ENCODE data around the gene CTRB1.
"Not testable (repeated sequence)": the region's sequence is repeated elsewhere in the genome, so short reads cannot be mapped to it uniquely, and the experiment has no call there.

CTRB1 gene

DNA sequence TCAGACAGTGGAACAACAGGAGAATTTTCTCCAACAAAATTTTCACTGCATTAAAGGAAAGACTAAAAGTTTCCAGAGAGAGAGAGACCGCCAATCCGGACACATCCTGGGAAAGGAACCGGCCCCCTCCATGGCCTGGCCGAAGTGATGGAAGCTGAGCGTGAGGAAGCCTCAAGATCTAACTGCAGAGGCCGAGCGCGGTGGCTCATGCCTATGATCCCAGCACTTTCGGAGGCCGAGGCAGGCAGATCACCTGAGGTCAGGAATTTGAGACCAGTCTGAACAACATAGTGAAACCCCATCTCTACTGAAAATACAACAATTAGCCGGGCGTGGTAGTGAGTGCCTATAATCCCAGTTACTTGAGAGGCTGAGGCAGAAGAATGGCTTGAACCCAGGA is 15.7 kb upstream of the CTRB1 start:
- peak in 3 of 10 donors; percentile 3 to 45 (median 11) for DNase-seq
- intact Hi-C loops (cut with DNase I), result no loop called here

DNA sequence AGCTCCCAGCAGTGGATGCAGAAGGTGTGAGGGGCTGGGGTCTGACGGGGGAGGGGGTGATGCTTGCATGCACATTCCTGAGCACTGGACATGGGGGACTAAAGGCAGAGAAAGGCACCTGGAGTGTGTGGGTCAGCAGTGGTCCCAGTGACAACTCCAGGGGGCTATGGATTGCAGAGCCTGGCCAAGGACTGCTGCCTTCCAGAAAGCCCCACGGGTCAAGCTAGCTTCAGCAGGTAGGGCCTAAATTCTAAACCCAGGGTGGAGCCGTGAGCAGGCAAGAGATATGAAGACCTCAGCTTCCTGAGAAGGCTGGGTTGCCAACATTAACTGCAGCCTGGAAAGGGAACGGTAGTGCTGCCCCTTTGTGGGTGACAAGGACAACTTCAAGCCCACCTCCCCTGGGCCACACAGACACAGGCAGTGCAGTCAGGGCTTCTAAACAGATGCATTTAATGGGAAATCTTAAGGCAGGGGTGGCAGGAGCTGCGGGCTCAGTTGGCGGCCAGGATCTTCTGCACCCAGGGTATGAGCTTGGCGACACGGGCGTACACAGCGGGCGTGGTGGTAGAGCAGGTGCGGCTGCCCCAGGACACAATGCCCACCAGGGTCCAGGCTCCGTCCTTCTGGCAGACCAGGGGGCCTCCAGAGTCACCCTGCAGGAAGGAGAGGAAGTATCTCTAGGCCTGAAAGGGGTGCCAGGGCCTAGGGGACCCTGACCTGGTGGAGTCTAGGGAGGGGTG is 14.9 kb upstream of the CTRB1 start:
- DNase-seq, result peak in 3 of 10 donors; percentile 33 to 66 (median 63)
- intact Hi-C loops (cut with DNase I), result no loop called here

GRCh38 chr16:75204410-75204758 is 14.4 kb upstream of the CTRB1 start:
- intact Hi-C loops (cut with DNase I), result no loop called here
- peak in 2 of 10 donors; percentile 26 to 63 for DNase-seq

- DNase-seq; intact Hi-C loops (cut with DNase I): not testable (repeated sequence)
Measured at GRCh38 chr16:75204905-75205304, 13.9 kb upstream of the CTRB1 start.

DNA sequence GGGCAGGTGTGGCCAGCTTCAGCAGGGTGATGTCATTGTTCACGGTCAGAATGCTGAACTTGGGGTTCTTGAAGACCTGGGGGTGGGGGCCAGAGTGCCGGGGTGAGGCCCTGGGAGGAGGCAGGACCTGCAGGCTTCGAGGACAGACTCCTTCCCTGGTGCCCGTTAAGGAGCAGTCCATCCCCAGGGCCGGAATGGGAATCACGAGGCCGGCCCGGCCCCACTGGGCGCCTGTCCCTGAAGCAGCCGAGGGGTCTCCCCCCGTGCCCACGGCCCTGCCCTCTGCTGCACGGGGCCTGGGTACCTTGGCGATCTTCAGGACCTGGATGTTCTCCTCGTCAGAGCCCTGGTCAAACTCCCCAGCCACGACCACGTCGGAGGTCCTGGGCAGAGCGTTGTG is 13.3 kb upstream of the CTRB1 start:
- intact Hi-C loops (cut with DNase I), result not testable (repeated sequence)
- peak in 3 of 10 donors; percentile 29 to 62 (median 46) for DNase-seq

GRCh38 chr16:75205961-75206748 is 12.6 kb upstream of the CTRB1 start:
- intact Hi-C loops (cut with DNase I), result loop anchor here (2.0 kb wide), 1 partner anchor 19 kb away; no protein-coding TSS in a partner anchor
- DNase-seq, result peak in 4 of 10 donors; percentile 27 to 67 (median 35)

GRCh38 chr16:75206749-75207451 is 11.9 kb upstream of the CTRB1 start, which contains the start of gene CTRB2:
Gene CTRB2 (minus strand): TSS chr16:75207161. CDS start chr16:75207141, 20 bp downstream.
- DNase-seq, result peak in 4 of 10 donors; percentile 23 to 80 (median 67)
- intact Hi-C loops (cut with DNase I), result loop anchor here (2.0 kb wide), 1 partner anchor 18 kb away; no protein-coding TSS in a partner anchor

- intact Hi-C loops (cut with DNase I), result loop anchor here (2.0 kb wide), 1 partner anchor 17 kb away; no protein-coding TSS in a partner anchor
- peak in 3 of 10 donors; percentile 14 to 58 (median 48) for DNase-seq
Measured at GRCh38 chr16:75207831-75208230, 11.0 kb upstream of the CTRB1 start.

DNA sequence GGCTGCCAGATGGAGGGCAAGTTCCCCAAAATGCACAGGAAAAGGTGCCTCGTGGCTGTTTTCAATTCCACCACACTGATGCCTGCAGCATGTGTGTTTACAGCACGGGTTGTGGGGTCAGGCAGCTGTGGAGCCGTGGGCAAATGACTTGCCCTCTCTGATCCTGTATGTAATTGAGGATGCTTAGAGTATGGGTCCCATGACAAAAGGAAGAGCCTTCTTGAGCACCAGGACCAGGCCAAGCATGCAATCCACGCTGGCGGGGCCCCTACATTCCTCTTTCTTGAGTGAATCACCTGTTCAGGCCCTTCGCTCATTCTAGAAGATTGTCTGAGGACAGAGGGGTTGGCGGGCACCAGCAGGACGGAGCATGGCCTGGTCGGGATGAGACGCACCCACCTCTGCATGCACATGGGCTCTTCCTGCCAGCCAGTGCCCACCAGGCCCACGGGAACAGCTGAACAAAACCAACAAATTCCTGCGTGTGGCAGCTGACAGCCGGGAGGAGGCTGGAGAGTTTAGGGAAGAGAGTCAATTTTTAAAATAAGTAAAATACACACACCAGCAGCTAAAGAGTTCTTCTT is 10.5 kb upstream of the CTRB1 start:
- intact Hi-C loops (cut with DNase I), result no loop called here
- DNase-seq, result peak in 3 of 10 donors; percentile 27 to 58 (median 41)

DNA sequence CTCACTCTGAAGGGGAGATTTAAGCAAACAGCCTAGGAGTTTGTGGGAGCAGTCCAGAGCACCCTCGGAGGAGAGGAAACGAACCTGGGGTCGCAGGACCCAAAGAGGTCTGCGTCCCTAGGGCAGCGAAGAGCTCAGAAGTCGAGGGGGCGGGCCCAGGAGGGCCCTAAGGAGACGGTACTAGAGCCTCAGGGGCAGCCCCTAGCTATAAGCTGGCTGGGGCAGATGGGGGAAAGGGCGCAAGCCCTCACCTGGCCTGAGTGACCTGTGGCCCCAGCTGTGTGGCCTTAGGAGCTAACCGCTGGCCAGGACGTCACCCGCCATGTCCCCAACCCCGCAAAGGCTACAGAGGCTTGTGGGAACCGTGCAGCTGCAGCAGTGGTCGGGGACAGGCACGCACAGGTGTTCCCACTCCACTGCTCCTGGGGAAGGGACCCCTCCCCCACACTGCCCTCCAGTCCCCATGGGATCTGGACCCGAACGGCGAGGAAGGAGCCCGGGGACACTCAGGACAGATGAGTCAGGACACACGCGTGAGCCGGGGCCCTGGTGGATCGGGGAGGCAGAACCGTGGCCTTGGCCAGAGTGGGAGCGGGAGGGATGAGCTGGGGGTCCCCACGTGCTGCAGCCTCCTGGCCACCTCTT is 9.8 kb upstream of the CTRB1 start:
- peak in 3 of 10 donors; percentile 61 to 71 (median 68) for DNase-seq
- intact Hi-C loops (cut with DNase I), result no loop called here

DNA sequence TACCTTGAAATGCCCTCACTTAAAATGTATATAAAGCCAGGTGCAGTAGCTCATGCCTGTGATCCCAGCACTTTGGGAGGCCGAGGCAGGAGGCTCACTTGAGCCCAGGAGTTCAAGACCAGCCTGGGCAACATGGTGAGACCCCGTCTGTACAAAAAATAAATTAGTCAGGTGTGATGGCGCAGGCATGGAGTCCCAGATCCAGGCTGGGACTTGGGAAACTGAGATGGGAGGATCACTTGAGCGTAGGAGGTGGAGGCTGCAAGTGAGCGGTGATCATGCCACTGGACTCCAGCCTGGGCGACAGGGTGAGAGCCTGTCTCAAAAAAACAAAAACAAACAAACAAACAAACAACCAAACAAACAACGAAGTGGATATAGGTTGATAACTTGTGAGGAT is 9.3 kb upstream of the CTRB1 start:
- intact Hi-C loops (cut with DNase I), result not testable (repeated sequence)
- DNase-seq, result peak in 2 of 10 donors; percentile 33 to 51

DNA sequence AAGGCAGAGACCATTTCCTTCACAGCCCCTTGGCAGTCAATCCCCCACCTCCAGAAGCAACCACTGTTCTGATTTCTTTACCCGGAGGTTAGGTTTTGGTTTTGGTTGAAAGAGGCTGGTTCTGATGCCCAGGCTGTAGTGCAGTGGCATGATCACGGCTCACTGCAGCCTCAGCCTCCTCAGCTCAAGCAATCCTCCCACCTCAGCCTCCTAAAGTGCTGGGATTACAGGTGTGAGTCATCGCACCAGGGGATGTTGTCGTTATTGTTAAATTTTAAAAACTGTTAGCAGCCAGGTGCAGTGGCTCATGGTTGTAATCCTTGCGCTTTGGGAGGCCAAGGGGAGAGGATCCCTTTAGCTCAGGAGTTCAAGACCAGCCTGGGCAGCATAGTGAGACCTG is 8.8 kb upstream of the CTRB1 start:
- intact Hi-C loops (cut with DNase I), result no loop called here
- peak in 2 of 10 donors; percentile 11 to 30 for DNase-seq

DNA sequence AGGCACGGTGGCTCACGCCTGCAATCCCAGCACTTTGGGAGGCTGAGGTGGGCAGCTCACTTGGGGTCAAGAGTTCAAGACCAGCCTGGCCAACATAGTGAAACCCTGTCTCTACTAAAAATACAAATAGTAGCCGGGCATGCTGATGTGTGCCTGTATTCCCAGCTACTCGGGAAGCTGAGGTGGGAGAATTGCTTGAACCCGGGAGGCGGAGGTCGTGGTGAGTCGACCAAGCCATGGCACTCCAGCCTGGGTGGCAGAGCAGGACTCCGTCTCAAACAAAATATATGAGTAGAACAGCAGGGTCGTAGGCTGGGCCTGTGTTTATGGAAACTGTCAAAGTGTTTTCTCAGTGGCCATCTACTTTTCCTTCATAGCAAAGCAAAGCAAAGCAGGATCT is 7.5 kb upstream of the CTRB1 start:
- DNase-seq, result peak in 3 of 10 donors; percentile 18 to 60 (median 56)
- intact Hi-C loops (cut with DNase I), result not testable (repeated sequence)

- DNase-seq, result no peak
- intact Hi-C loops (cut with DNase I), result no loop called here
Measured at GRCh38 chr16:75216127-75216526, 2.7 kb upstream of the CTRB1 start.

DNA sequence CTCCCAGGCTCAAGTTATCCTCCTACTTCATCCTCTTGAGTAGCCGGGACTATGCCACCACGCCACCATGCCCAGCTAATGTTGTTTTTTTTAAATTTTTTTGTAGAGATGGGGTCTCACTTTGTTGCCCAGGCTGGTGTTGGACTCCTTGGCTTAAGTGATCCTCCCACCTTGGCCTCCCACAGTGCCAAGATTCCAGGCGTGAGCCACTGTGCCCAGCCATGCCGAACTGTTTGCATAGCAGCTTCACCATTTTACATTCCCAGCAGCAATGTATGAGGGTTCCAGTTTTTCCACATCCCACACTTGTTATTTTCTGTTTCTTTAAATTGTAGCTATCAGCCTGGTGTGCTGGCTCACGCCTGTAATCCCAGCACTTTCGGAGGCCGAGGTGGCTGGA is 2.2 kb upstream of the CTRB1 start:
- no peak for DNase-seq
- intact Hi-C loops (cut with DNase I), result no loop called here

DNA sequence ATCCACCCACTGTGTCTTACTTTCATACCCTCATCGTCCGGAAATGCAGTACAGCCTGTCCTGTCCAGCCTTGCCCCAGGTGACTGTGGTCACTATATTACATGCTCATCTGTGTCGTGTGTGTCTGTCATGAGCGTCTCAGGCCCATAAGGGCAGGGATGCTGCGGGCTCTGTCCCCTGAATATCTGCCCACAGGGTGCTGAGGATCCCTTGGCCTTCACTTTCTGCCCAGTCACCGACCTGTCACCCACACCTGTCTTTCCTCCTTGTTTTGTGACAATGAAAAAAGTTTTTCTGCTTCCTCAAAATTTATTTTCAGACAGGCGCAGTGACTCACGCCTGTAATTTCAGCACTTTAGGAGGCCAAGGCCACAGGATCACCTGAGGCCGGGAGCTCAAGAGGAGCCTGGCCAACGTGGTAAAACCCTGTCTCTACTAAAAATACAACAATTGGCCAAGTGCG is 1.4 kb upstream of the CTRB1 start:
- intact Hi-C loops (cut with DNase I), result no loop called here

DNA sequence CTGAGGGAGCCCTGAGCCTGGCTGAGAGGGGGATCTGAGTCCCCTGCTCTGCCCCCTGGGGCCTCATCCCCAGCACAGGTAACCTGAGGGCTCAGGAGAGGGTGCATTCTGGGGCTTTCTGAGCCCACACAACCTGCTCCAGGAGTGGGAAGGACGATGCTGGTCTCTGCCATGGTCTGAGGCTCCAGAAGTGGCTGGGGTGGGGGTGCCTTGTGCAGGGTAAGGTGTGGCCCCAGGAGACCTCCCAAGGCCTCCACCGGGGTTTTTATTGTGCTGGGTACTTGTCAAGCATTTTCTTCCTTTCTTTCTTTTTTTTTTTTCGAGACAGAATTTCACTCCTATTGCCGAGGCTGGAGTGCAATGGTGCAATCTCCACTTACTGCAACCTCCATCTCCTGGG is 300 bp downstream of the CTRB1 start:
- no peak for DNase-seq
- intact Hi-C loops (cut with DNase I), result no loop called here

More for the DNA sequence above, 1.4 kb upstream of the CTRB1 start:
- DNase-seq, result no peak

DNA sequence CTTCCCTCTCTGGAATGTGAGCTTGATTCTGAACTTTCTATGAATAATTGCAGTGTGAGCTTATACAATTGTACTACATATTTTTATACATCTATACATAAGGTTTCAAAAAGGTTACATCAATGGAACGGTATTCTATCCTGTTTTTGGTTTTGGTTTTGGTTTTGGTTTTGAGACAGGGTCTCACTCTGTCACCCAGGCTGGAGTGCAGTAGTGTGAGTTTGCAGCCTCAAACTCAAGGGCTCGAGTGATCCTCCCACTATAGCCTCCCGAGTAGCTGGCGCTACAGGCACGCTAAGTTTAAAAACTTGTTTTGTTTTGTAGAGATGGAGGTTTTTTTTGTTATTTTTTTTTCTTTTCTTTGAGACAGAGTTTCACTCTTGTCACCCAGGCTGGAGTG is 1.1 kb downstream of the CTRB1 start:
- intact Hi-C loops (cut with DNase I), result no loop called here
- DNase-seq, result no peak

DNA sequence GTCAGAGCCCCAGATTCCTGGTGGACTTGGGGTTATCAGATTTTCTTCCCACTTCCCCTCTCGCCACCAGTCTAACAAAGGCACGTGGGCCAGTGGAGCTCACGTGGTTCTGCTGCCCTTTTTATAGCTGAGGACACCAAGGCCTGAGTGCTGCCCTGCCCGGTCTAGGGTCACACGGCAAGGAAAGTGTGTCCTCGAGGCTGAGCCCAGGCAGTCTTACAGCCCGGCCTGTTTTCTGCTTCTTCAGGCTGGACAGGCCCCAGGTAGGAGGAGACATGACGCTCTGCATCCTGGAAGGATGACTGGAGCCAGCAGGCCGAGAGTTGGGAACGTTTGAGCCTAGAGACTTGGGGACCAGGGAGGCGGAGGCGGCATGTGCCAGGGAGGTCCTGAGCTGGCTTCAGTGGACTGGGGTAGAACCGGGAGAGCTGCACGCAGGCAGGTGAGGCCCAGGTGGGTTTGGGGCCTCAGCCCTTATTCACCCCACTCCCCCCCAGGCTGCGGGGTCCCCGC is 3.5 kb downstream of the CTRB1 start:
- intact Hi-C loops (cut with DNase I), result no loop called here
- DNase-seq, result no peak
